Stimulated activated CD8-positive, alpha-beta memory T cell treated with anti-CD3 and anti-CD28 coated beads, Interleukin-15, amount 100 ng/mL, for 4 hours (primary cell): ENCODE data around the gene TRMU.
"Not testable (repeated sequence)": the region's sequence is repeated elsewhere in the genome, so short reads cannot be mapped to it uniquely, and the experiment has no call there.

Experiments used
- DNase-seq, 2 donors: peaks; one replicate each; pipeline ENCODE4 v3.0.0-alpha.2; 2020; ENCODE audit warnings: low read depth in 2 of 2

TRMU gene

DNA sequence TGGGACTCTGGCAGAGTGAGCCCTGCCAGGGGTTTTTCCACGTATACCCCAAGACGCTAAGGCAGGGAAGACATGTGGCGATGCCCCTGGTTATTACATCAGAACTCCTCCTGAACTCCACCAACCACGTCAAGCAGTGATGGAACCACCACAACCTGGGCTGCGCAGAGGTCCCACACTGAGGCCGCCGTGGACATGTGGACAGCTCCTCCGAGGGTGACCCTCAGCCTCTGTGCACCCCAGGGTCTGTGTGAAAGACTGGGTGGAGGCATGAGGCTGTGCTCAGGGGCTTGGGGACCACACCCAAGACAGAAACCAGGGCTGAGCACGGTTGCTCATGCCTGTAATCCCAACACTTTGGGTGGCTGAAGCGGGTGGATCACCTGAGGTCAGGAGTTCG, 52.2 kb downstream of the TRMU start:
- DNase-seq = no peak

DNA sequence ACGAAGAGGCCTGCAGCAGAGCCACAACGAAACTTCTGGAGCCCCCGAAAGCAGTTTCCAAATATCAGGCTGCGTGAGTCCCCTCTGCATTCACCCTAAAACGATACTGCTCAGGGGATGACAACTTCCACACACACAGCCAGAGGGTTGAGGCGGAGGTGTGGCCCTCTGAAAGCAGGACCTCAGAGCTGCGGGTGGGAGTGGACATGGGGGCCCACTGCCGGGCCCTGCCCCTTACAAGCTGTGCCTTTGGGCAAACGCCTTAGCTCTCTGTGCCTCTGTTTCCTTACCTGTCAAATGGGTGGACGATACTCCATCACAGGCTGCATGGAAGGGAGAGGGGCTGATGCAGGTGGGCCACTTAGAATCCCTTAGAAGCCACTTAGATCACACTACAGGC, 53.1 kb downstream of the TRMU start:
- DNase-seq = no peak

- DNase-seq = no peak
These were observed 53.6 kb downstream of the TRMU start for GRCh38 chr22:46389081-46389480.

DNA sequence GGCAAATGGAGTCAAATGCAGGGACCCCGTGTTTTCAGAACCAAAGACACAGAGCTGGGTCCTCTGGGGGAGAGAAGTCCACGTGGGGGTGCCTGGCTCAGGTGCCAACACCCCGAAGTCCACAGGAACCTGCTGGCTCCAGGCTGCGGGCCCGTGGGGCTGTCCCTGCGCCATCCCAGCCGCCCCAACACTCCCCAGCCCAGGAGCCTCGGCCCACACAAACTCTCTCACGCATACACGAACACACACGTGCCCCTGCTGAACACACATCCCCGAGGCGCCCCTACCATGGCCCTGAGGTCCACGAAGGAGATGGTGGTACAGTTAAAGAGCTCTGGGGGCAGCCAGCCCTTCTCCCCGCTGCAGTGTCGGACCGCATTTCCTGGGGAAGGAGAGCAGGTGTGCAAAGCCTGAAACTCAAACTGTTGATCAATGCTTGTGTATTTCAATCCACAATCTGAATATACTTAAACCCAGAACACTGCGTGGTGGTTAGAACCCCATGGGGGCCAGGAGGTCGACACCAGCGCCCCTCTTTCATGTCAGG, 54.7 kb downstream of the TRMU start:
- no peak for DNase-seq

- no peak for DNase-seq
These were observed 55.3 kb downstream of the TRMU start for GRCh38 chr22:46390652-46391301.

- no peak for DNase-seq
These were observed 56.1 kb downstream of the TRMU start for GRCh38 chr22:46391486-46392136.

DNA sequence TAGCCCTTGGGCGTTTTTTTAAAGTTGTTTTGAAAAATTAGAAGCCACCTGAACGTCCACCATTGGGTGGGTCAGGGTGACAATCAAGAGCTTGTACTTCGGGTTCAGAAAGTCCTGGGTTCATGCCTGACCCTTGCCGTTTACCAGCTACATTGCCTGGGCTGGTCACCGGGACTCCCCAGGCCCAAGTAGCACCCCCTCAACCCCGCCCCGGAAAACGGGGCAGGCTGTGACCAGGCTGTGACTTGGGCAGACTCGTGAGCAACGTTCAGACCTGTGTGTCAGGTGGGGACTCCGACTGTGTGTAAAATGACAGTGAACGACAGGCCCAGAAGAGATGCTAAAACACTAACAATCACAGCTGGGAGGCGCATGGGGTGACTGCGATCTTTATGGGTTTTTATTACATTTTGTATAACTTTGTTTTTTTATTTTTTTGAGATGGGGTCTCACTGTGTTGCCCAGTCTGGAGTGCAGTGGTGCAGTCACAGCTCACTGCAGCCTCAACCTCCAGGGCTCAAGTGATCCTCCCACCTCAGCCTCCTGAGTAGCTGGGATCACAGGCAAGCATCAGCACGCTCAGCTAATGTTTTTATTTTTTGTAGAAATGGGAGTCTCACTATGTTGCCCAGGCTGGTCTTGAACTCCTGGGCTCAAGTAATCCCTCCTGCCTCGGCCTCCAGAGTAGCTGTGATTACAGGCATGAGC, 56.8 kb downstream of the TRMU start:
- DNase-seq = no peak

- no peak for DNase-seq
These were observed 58.4 kb downstream of the TRMU start for GRCh38 chr22:46393873-46394272.

DNA sequence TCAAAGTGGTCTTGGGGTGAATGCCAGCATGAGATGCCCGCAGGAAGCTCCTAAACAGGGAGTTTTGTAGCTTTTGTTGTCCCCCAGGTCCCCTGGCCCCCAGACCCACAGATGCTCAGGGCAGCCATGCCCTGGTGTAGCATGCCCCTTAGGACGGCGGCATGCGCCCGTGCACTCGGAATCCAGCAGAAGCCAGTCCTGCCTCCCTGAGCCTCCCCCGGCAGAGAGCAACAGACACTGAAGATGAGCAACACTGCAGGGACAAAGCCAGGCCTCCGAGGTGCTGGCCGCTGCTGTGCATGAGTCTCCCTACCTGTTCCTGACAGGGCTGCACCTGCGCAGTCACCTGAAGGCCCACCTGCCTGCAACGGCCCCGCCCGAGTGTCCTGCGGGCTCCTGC, 59.1 kb downstream of the TRMU start:
- no peak for DNase-seq

GRCh38 chr22:46395145-46395544, 59.6 kb downstream of the TRMU start:
- no peak for DNase-seq

- DNase-seq = not testable (repeated sequence)
These were observed 61.5 kb downstream of the TRMU start for GRCh38 chr22:46397049-46397448.

GRCh38 chr22:46397514-46397913, 62.0 kb downstream of the TRMU start:
- DNase-seq = no peak

DNA sequence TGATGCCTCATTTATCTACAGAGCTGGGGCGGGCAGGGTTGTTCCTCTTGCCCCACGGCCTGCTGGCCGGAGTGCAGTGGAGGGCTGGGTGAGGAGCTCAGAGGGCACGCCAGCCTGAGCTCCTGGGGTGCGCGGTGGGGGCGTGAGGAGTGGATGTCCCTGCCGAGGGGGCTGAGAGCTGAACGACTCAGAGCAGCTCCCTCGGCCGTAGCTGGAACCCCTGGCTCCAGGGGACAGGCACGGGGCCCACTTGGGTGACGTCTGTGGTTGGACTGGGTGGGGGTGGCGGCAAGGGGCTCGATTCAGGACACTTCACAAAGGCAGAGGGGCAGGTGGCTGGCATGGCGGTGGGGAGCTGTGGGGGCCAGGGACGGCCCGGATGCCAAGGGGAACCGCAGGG, 62.4 kb downstream of the TRMU start:
- no peak for DNase-seq

GRCh38 chr22:46399251-46400024, 63.9 kb downstream of the TRMU start:
- no peak for DNase-seq

DNA sequence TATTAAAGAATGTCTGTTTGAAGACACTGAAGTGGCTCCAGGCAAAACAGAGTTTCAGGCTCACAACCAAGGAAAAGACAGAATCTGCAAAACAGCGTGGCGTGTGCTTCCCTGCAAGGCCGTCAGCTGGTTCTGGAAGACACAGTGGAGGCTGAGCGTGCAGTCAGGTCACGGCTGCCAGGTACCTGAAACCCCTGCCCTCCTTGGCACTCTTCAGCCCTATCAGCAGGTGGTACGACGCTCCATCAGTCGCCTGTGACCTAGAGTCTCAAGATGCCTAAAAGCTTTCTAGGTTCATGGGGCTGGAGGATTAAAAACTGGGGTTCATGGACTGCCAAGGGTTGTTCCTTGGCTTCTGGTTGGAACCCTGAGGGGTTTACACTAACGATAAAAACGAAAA, 65.9 kb downstream of the TRMU start:
- DNase-seq = no peak

- no peak for DNase-seq
These were observed 67.0 kb downstream of the TRMU start for GRCh38 chr22:46402505-46402904.

GRCh38 chr22:46403880-46404279, 68.4 kb downstream of the TRMU start:
- not testable (repeated sequence) for DNase-seq

- DNase-seq = no peak
These were observed 70.4 kb downstream of the TRMU start for GRCh38 chr22:46405901-46406300.

DNA sequence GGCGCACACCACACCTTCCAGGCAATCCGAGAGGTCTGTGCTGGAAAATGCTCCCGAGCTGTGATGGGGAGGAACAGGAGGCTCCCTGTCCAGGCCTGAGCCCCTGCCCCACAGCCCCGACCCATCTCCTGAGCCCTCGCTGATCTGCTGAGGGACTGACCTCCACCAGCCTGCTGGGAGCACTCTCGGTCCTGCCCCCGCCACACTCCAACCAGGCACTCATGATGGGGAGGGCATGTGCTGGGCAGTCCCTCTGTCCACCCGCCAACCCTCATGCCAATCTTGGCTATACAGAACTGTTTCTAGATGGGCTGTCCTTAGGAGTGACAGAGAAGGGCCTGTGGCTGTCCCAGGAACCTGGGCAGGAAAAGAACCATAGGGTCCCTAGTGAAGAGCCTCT, 70.8 kb downstream of the TRMU start:
- no peak for DNase-seq

DNA sequence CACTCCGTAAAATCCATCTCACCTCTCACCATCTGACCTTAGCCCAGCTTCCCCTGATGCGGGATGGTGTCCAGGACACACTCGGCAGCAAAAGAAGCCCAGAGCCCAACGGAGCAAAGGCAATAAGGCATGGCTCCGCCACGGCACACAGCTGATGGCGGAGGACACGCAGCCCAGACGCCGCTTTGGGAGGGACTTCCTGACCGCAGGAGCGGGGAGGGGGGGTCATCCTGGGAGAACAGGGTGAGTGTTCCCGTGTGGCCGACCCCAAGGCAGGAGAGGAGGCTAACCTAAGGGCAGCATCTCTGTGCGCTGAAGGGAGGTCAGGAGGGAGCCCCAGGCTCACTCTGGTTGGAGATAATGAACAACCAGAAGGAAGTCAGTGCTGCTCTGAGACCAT, 71.3 kb downstream of the TRMU start:
- DNase-seq = no peak
